ENCODE measurements around the gene EXOC3L4. TPM values are rescaled to one million over a fixed set of nuclear protein-coding genes. Genes with fewer than 3 reads are reported as not detected.
"Not testable (repeated sequence)": the region's sequence is repeated elsewhere in the genome, so short reads cannot be mapped to it uniquely, and the experiment has no call there.

Gene EXOC3L4
- not detected in 2 replicates for total RNA-seq

- no peak for DNase-seq (ENCODE audit: low read depth in 2 of 2)
Observed at GRCh38 chr14:103094406-103095209, at the start of gene EXOC3L4. Gene EXOC3L4 (plus strand): TSS chr14:103094725. CDS start chr14:103100220, 5,495 bp downstream.

- no peak for DNase-seq (ENCODE audit: low read depth in 2 of 2)
Observed at GRCh38 chr14:103045371-103045869, 49.1 kb upstream of the EXOC3L4 start.

DNA sequence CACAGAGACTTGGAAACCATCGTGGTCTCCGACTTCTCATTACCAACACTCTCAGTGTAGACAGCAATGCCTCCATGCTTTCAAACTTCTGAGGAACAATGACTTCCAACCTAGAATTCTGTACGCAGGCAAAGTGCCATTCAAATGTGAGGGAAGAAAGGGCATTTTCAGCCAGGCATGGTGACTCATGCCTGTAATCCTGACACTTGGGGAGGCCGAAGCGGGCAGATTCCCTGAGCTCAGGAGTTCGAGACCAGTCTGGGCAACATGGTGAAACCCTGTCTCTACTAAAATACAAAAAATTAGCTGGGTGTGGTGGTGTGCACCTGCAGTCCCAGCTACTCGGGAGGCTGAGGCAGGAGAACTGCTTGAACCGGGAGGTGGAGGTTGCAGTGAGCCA lies 47.1 kb upstream of the EXOC3L4 start:
- not testable (repeated sequence) for DNase-seq (ENCODE audit: low read depth in 2 of 2)

- no peak for DNase-seq (ENCODE audit: low read depth in 2 of 2)
Observed at GRCh38 chr14:103050935-103051334, 43.6 kb upstream of the EXOC3L4 start.

DNA sequence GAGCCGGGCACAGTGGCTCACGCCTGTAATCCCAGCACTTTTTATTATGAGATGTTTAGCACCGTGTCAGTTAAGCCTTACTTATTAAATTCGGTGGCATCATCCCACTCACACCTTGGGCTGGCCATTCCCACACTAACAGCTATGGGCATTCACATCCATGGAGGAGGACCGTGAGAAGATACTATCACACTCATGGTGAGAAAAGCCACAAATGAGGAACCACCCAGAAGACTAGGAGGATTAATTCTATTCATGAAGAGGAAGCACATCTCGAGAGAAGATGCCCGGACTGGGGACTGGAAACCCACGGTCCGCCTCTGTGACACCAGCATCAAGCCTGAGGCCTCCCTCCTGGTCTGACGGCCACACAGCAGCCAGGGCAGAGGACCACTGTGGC lies 42.1 kb upstream of the EXOC3L4 start:
- no peak for DNase-seq (ENCODE audit: low read depth in 2 of 2)

DNA sequence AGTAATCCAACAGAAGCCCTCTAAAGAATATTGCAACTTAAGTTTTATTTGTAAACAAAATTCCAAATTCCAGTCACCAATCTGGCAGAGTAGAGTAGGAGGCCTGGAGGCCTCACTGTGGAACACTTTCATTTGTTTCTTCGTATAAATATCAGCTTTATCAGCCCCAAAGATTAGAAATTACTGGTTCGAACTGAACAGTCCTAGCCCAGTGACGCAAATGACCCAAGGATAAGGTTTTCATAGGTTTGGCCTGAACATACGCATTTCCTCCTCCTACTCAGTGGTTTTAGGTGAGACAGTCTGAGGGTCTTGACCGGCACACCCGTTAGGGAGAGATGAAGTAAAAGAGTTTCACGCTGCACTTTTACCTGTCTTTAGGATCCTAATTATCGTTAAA lies 38.8 kb upstream of the EXOC3L4 start:
- DNase-seq (ENCODE audit: low read depth in 2 of 2): peak in 1 of 2 donors; percentile 47

DNA sequence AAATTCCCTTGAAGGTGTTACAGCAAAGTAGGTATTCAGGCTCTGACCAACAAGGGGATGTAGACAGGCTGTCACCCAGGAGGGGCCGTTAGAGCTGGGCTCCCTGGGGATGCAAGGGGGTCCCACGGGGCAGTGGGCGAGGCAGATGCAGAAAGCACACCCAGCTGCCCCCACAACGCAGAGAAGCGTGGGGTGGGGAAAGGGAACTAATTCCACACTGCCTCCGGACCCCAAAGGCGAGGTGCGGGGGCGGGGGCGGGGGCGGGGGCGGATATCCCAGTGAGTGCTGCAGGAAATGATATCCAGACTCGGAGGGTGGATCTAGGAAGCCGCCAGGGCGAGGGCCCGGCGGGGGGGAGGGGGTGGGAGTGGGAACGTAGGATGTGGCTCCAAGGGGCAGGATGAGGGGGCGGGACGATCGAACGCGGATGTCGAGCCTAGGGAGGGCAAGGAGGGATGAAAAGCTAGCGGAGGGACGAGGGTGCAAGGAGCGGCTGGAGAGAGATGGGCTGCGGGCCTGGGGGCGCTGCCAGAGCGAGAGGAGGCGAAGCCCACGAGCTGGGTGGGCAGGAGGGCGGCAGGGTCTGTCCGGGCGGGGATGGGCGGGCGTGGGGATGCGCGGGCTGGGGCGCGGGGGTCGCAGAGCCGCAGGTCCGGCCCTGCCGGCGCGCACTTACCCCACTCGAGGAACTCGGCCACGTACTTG lies 38.0 kb upstream of the EXOC3L4 start:
- peak; percentile 78 to 93 for DNase-seq (ENCODE audit: low read depth in 2 of 2)

GRCh38 chr14:103057028-103057371 lies 37.5 kb upstream of the EXOC3L4 start:
- peak in 1 of 2 donors; percentile 38 for DNase-seq (ENCODE audit: low read depth in 2 of 2)

- peak; percentile 71 to 94 for DNase-seq (ENCODE audit: low read depth in 2 of 2)
Observed at GRCh38 chr14:103057372-103058163, 37.0 kb upstream of the EXOC3L4 start, which contains the start of gene CDC42BPB. Gene CDC42BPB (minus strand): TSS chr14:103057549. CDS start chr14:103057173, 376 bp downstream.

DNA sequence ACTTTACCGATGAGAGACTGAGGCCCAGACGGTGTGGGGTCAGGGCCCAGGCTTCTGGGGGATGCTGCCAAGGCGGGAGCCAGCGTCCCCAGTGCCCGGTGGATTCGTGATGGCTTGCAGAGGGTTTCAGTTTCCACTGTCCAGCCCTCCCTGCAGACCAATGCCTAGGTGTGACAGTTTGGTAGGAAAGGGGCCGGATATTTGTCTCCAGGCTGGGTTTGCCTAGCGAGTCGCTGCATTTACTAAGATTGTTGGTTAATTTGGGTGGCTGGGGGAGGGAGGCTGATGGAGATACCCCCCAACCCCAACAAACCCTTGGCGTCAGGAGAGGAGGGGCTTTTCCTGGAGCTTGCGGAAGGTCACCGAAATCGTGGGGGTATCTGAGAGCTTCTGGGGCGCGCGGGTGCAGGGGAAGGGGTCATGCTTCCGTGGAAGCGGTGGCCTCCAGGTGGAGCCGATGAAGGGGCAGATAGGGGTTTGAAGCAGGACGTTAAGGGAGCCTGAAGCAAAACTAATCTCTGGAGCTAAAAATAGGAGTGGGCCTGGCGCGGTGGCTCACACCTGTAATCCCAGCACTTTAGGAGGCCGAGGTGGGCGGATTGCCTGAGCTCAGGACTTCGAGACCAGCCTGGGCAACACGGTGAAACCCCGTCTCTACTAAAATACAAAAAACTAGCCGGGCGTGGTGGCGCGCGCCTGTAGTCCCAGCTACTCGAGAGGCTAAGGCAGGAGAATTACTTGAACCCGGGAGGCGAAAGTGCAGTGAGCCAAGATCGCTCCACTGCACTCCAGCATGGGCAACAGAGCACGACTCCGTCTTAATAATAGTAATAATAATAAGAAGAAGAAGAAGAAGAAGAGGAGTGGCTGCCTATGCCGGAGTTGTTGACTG lies 36.1 kb upstream of the EXOC3L4 start:
- peak in 1 of 2 donors; percentile 31 for DNase-seq (ENCODE audit: low read depth in 2 of 2)

DNA sequence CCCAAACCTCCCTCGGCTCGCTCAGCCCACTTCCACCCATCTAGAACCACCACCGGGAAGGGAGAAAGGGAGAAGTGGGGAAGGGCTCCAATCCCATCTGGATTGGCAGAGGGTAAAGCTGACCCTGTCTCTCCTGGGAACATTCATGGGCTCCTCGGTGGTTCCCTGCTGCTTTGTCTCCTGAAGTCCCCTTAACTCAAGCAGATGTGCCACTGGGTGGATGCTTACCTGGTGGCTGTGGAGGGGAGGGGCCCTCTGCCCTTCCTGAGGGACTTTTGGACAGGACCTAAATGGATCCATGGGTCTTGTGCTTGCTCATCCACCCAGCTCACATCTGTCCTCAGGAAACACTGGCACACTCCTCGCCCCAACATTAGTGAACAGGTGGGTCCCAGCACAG lies 35.0 kb upstream of the EXOC3L4 start:
- no peak for DNase-seq (ENCODE audit: low read depth in 2 of 2)

GRCh38 chr14:103061482-103061976 lies 33.0 kb upstream of the EXOC3L4 start:
- DNase-seq (ENCODE audit: low read depth in 2 of 2): no peak

GRCh38 chr14:103064436-103064835 lies 30.1 kb upstream of the EXOC3L4 start:
- DNase-seq (ENCODE audit: low read depth in 2 of 2): no peak

DNA sequence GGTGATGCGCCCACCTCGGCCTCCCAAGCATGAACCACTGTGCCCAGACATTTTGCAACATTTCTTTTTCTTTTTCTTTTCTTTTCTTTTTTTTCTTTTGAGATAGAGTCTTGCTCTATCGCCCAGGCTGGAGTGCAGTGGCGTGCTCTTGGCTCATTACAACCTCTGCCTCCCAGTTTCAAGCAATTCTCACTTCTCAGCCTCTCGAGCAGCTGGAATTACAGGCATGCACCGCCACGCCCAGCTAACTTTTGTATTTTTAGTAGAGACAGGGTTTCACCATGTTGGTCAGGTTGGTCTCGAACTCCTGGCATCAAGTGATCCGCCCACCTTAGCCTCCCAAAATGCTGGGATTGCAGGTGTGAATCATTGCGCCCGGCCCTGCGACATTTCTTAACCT lies 29.5 kb upstream of the EXOC3L4 start:
- no peak for DNase-seq (ENCODE audit: low read depth in 2 of 2)

DNA sequence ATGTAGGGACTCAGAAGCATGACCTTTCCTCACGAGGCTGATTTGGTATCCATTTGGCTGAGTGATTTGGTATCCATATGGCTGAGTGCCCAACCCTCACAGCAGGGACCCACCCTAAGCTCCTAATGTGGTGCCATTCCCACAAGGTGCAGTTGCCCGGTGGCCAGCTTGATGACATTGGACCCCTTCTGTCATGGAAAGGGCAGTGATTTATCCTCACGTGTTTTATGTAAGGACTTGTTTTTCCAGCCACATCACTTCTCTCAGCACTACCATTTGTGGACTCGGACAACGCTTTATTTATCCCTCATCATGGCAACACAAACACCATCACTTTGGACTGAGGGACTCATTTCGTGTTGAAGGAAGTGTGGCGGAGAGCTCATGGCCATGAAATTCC lies 28.7 kb upstream of the EXOC3L4 start:
- DNase-seq (ENCODE audit: low read depth in 2 of 2): peak; percentile 63 to 86

DNA sequence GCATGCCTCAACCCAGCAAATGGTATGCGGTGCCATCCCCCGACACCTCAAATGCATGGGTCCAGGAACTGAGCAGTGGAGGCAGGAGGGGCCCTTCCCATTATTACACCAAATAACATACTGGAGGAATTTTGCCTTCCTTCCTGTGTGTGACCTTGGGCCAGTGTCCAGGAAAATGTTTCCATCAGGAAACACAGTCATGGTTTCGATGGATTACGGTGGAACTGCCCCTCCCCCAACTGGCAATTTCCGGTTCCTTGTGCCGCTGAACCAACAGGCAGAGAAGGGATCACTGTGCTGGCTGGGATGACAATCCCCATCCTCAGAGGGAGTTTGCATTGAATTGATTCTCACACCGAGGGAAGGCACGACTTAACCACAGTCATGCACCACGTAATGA lies 28.1 kb upstream of the EXOC3L4 start:
- peak; percentile 89 to 95 for DNase-seq (ENCODE audit: low read depth in 2 of 2)

GRCh38 chr14:103067231-103067954 lies 27.1 kb upstream of the EXOC3L4 start:
- no peak for DNase-seq (ENCODE audit: low read depth in 2 of 2)

GRCh38 chr14:103068351-103069073 lies 26.0 kb upstream of the EXOC3L4 start:
- no peak for DNase-seq (ENCODE audit: low read depth in 2 of 2)

GRCh38 chr14:103070263-103070885 lies 24.2 kb upstream of the EXOC3L4 start:
- no peak for DNase-seq (ENCODE audit: low read depth in 2 of 2)

Data from dermis microvascular lymphatic vessel endothelial cell (primary cell).